Endothelial cell of umbilical vein (primary cell): ENCODE data around the gene MAP1S.

Experiments used
- EZH2 ChIP-seq: IDR thresholded peaks from 2 replicates; pipeline ENCODE4 v1.6.1; 2012; ENCODE audit warnings: borderline replicate concordance, low read depth, mild to moderate bottlenecking, moderate library complexity, low read length, inconsistent platforms; ENCODE audit not compliant: severe bottlenecking
- GATA2 ChIP-seq: IDR thresholded peaks from 2 replicates; pipeline ENCODE4 v1.7.0; 2011; ENCODE audit warnings: low read depth, mild to moderate bottlenecking, moderate library complexity, mixed read lengths, low read length; ENCODE audit not compliant: insufficient read length, insufficient read depth
- JUN ChIP-seq: IDR thresholded peaks from 2 replicates; pipeline ENCODE4 v1.6.1; 2011; ENCODE audit warnings: borderline replicate concordance, low read depth; ENCODE audit not compliant: insufficient read length, insufficient read depth
- MYC ChIP-seq: IDR thresholded peaks from one replicate; pipeline ENCODE4 v1.6.1; 2011; ENCODE audit warnings: mild to moderate bottlenecking, low read depth, low read length
- POLR2A ChIP-seq: IDR thresholded peaks from 2 replicates; pipeline ENCODE4 v1.6.1; 2012; ENCODE audit warnings: low read depth, mild to moderate bottlenecking, control low read depth, low read length
- POLR2AphosphoS5 ChIP-seq: IDR thresholded peaks from 2 replicates; pipeline ENCODE4 v1.6.1; 2012; ENCODE audit warnings: low read depth, mild to moderate bottlenecking, control low read depth, low read length, moderate library complexity; ENCODE audit not compliant: insufficient read depth
- TF ChIP-seq, protein P1 (sequence below), 2 donors: IDR thresholded peaks; 1 replicate in 1 of 2; 2 replicates in 1 of 2; pipeline ENCODE4 v1.5.1; 2011; ENCODE audit warnings: low read length in 2 of 2, mild to moderate bottlenecking in 2 of 2, moderate library complexity in 2 of 2, control low read depth in 1 of 2, inconsistent platforms in 1 of 2, low read depth in 1 of 2; ENCODE audit not compliant: insufficient read depth in 1 of 2; ENCODE audit errors: extremely low read depth in 1 of 2
- TF ChIP-seq, protein P2 (sequence below): IDR thresholded peaks from 2 replicates; pipeline ENCODE4 v1.6.1; 2011; ENCODE audit not compliant: insufficient read depth, insufficient read length

DNA sequence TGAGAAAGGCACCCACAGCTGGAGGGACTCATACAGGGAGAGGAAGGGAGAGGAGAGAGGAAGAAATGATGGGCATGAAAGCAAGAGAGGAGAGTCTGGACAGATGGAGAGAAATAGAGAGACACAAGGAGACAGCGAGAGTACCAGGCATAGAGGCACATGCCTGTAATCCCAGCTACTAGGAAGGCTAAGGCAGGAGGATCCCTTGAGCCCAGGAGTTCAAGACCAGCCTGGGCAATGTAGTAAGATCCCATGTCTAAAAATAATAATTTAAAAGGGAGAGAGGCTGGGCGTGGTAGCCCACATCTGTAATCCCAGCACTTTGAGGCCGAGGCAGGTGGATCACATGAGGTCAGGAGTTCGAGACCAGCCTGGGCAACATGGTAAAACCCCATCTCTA lies 40.4 kb upstream of the MAP1S start:
- TF ChIP-seq, protein P1, sequence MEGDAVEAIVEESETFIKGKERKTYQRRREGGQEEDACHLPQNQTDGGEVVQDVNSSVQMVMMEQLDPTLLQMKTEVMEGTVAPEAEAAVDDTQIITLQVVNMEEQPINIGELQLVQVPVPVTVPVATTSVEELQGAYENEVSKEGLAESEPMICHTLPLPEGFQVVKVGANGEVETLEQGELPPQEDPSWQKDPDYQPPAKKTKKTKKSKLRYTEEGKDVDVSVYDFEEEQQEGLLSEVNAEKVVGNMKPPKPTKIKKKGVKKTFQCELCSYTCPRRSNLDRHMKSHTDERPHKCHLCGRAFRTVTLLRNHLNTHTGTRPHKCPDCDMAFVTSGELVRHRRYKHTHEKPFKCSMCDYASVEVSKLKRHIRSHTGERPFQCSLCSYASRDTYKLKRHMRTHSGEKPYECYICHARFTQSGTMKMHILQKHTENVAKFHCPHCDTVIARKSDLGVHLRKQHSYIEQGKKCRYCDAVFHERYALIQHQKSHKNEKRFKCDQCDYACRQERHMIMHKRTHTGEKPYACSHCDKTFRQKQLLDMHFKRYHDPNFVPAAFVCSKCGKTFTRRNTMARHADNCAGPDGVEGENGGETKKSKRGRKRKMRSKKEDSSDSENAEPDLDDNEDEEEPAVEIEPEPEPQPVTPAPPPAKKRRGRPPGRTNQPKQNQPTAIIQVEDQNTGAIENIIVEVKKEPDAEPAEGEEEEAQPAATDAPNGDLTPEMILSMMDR (IDR thresholded peaks at IDR 0.05; ENCODE audit: extremely low read depth in 1 of 2, insufficient read depth in 1 of 2, low read depth in 1 of 2, low read length in 2 of 2): no peak
- TF ChIP-seq POLR2AphosphoS5: no peak
- no peak for TF ChIP-seq JUN
- no peak for TF ChIP-seq MYC
- TF ChIP-seq, protein P2, sequence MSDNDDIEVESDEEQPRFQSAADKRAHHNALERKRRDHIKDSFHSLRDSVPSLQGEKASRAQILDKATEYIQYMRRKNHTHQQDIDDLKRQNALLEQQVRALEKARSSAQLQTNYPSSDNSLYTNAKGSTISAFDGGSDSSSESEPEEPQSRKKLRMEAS: no peak
- no peak for TF ChIP-seq EZH2
- no peak for TF ChIP-seq POLR2A
- TF ChIP-seq GATA2: no peak
